Measurements from ENCODE around the gene CXCL12.

DNA sequence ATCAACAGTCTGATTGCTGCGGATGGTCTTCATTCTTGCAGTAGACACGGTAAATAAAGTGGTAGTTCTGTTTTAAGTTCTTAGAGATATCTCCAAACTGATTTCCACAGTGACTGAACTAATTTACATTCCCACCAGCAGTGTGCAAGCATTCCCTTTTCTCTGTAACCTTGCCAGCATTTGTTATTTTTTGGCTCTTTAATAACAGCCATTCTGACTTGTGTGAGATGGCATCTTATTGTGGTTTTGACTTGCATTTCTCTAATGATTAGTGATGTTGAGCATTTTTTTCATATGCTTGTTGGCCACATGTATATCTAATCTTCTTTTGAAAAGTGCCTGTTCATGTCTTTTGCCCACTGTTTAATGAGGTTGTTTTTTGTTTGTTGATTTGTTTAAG lies 30.2 kb upstream of the CXCL12 start:
- TF ChIP-seq EZH2phosphoT487 (IDR thresholded peaks at IDR 0.05; ENCODE audit: insufficient read depth, low read depth) (no peak), EZH2 (IDR thresholded peaks at IDR 0.05; ENCODE audit: insufficient read depth, poor library complexity, severe bottlenecking) (no peak)
